K562 (cell line): ENCODE results near the gene NMS. TPM values are rescaled to one million over a fixed set of nuclear protein-coding genes. Genes with fewer than 3 reads are reported as not detected.

Experiments
- ATAC-seq: fragments of 200-7000 bp; cut with Tn5 transposase; 3 replicates; pipeline ENCODE4 v1.9.1; 2020; ENCODE audit warnings: moderate library complexity
- BruUV-seq: library from RNA; stranded (reverse); fragments of 400-500 nt; replicated peaks from 2 replicates; lab custom pipeline; 2021; lab: Mats Ljungman, UMichigan
- CTCF ChIA-PET: fragments of 300-600 bp; formaldehyde crosslinking; extraction: SDS; loops from one replicate; lab custom pipeline; 2021; ENCODE audit warnings: low intra/inter-chr PET ratio; lab: Yijun Ruan, JAX
- POLR2A ChIA-PET: fragments of 300-600, 350-650 bp; sonication (Branson Sonifier 250); formaldehyde crosslinking; extraction: SDS; loops from one replicate; lab custom pipeline; 2021; ENCODE audit warnings: antibody characterized with exemption, inconsistent platforms; lab: Yijun Ruan, JAX
- DNase-seq, 4 experiments: peaks; one replicate each; pipeline versions ENCODE4 v3.0.0 to v3.0.0-alpha.2; 2011 to 2018; ENCODE audit warnings: low spot score in 3 of 4, mixed read lengths in 3 of 4; ENCODE audit errors: extremely low read depth in 1 of 4
- FAIRE-seq: peaks from 2 replicates; lab custom pipeline; 2011; peaks lifted over from hg19 to GRCh38; lab: Jason Lieb, UNC
- H2AFZ ChIP-seq: 2 replicates; pipeline ENCODE4 v1.6.0; 2011; ENCODE audit warnings: low read depth, low read length, control low read depth, inconsistent platforms
- H3K27ac ChIP-seq: fragments of 200-600 bp; 3 replicates; pipeline ENCODE4 v1.8.0; 2011; ENCODE audit warnings: low read depth, mild to moderate bottlenecking, control low read depth, inconsistent platforms, low read length, moderate library complexity, mixed read lengths; ENCODE audit errors: extremely low read depth
- H3K27me3 ChIP-seq, 2 experiments: fragments of 300-600 bp in 1 of 2; 2 replicates in 1 of 2; 3 replicates in 1 of 2; pipeline versions ENCODE4 v1.6.0 to v1.8.0; 2011; ENCODE audit warnings: inconsistent platforms in 2 of 2, low read length in 2 of 2, mild to moderate bottlenecking in 1 of 2, mixed read lengths in 1 of 2, moderate library complexity in 1 of 2; ENCODE audit not compliant: control insufficient read depth in 2 of 2, insufficient read depth in 2 of 2
- H3K36me3 ChIP-seq: fragments of 300-600 bp; 3 replicates; pipeline ENCODE4 v1.8.0; 2011; ENCODE audit warnings: mild to moderate bottlenecking, low read length, inconsistent platforms; ENCODE audit not compliant: control insufficient read depth, insufficient read depth
- H3K4me1 ChIP-seq, 2 experiments: fragments of 200-600 bp in 1 of 2; replicated peaks in 1 of 2; 2 replicates in 1 of 2; 3 replicates in 1 of 2; pipeline versions ENCODE4 v1.5.1 to v1.8.0; 2011; ENCODE audit warnings: inconsistent platforms in 2 of 2, low read length in 2 of 2, mild to moderate bottlenecking in 1 of 2, mixed read lengths in 1 of 2, moderate library complexity in 1 of 2; ENCODE audit not compliant: control insufficient read depth in 2 of 2, insufficient read depth in 2 of 2
- H3K4me2 ChIP-seq: 2 replicates; pipeline ENCODE4 v1.6.1; 2011; ENCODE audit warnings: low read length, control low read depth, inconsistent platforms, mixed read lengths; ENCODE audit not compliant: insufficient read depth
- H3K4me3 ChIP-seq: fragments of 200-600 bp; sonication (generic), shearing (Covaris generic); 2 replicates; pipeline ENCODE4 v1.5.1; 2016; ENCODE audit warnings: control low read depth, inconsistent platforms
- H3K79me2 ChIP-seq: fragments of 200-600 bp; 3 replicates; pipeline ENCODE4 v1.8.0; 2011; ENCODE audit warnings: low read length, inconsistent platforms; ENCODE audit not compliant: control insufficient read depth, insufficient read depth
- H3K9ac ChIP-seq, 2 experiments: 2 replicates each; pipeline versions ENCODE4 v1.6.0 to v1.6.1; 2011; ENCODE audit warnings: low read depth in 2 of 2, low read length in 2 of 2, control low read depth in 1 of 2, inconsistent platforms in 1 of 2, mild to moderate bottlenecking in 1 of 2, mixed read lengths in 1 of 2; ENCODE audit not compliant: insufficient read depth in 1 of 2
- H3K9me1 ChIP-seq: one replicate; pipeline ENCODE4 v1.6.0; 2011; ENCODE audit warnings: inconsistent platforms, mild to moderate bottlenecking, low read length, moderate library complexity; ENCODE audit not compliant: control insufficient read depth, insufficient read depth
- H3K9me3 ChIP-seq: replicated peaks from 2 replicates; pipeline ENCODE4 v1.5.1; 2011; ENCODE audit warnings: low read depth, low read length, inconsistent platforms; ENCODE audit not compliant: control insufficient read depth, insufficient read depth
- H4K20me1 ChIP-seq: replicated peaks from 2 replicates; pipeline ENCODE4 v1.6.1; 2011; ENCODE audit warnings: low read length, inconsistent platforms, mixed read lengths; ENCODE audit not compliant: control insufficient read depth, insufficient read depth
- EHMT2 ChIP-seq: fragments of 450-650 bp; IDR thresholded peaks from 2 replicates; pipeline ENCODE4 v1.6.1; 2018; ENCODE audit warnings: antibody characterized with exemption
- ESRRA ChIP-seq: fragments of 450-650 bp; IDR thresholded peaks from 2 replicates; pipeline ENCODE4 v1.6.1; 2014; ENCODE audit warnings: low read depth, mild to moderate bottlenecking, moderate library complexity, borderline replicate concordance
- MBD2 ChIP-seq: sonication (generic); IDR thresholded peaks from 2 replicates; pipeline ENCODE4 v1.6.1; 2016; ENCODE audit warnings: low read depth, borderline replicate concordance
- NCOA1 ChIP-seq: fragments of 450-650 bp; IDR thresholded peaks from 2 replicates; pipeline ENCODE4 v1.6.1; 2016; ENCODE audit warnings: low read depth
- PBX2 ChIP-seq, 2 experiments: IDR thresholded peaks in 1 of 2; conservative IDR thresholded peaks in 1 of 2; 2 replicates each; pipeline ENCODE4 v1.6.1; 2016; ENCODE audit warnings: low read depth in 2 of 2, mild to moderate bottlenecking in 1 of 2, missing compliant biosample characterization in 1 of 2, missing genetic modification characterization in 1 of 2, moderate library complexity in 1 of 2
- POU5F1 ChIP-seq: fragments of 150-350 bp; IDR thresholded peaks from 2 replicates; pipeline ENCODE4 v1.6.1; 2014; ENCODE audit warnings: borderline replicate concordance, low read length, low read depth, mild to moderate bottlenecking; ENCODE audit not compliant: partially characterized antibody
- SRSF7 ChIP-seq: fragments of 200-400 bp; formaldehyde crosslinking; optimal IDR thresholded peaks from 2 replicates; pipeline ENCODE3; 2017; ENCODE audit warnings: mild to moderate bottlenecking, low read depth, low read length
- ZBTB2 ChIP-seq: fragments of 450-650 bp; IDR thresholded peaks from 2 replicates; pipeline ENCODE4 v1.6.1; 2016; ENCODE audit warnings: antibody characterized with exemption
- ZBTB5 ChIP-seq: fragments of 450-650 bp; IDR thresholded peaks from 2 replicates; pipeline ENCODE4 v1.6.1; 2017; ENCODE audit warnings: antibody characterized with exemption
- ZNF592 ChIP-seq: fragments of 450-650 bp; IDR thresholded peaks from 2 replicates; pipeline ENCODE4 v1.6.1; 2017; ENCODE audit warnings: antibody characterized with exemption, mild to moderate bottlenecking
- WGBS: fragments of 100-300 bp; shearing (Covaris generic); methylation state at CpG from one replicate; pipeline ENCODE4 v1.1.6; 2016; ENCODE audit warnings: low coverage, mixed read lengths; ENCODE audit not compliant: insufficient coverage; ENCODE audit errors: missing lambda C conversion rate; 5-methylcytosine and 5-hydroxymethylcytosine counted together
- in situ Hi-C: fragments of 300-500 bp; cut with MboI; formaldehyde crosslinking; loops from 4 replicates; pipeline ENCODE4 v1.15.0; 2018; ENCODE audit warnings: inconsistent platforms, mixed read lengths
- intact Hi-C: fragments of 100-400 bp; cut with micrococcal nuclease; formaldehyde crosslinking; loops from 2 replicates; pipeline ENCODE4 v1.14.2; 2022
- polyA plus RNA-seq, 8 experiments: library from polyadenylated mRNA; depleted of rRNA in 4 of 8; stranded (reverse) in 5 of 8; unstranded in 3 of 8; fragments of >200 nt; fragmentation: Nextera tagmentation in 2 of 8; fragmentation: Illumina TruSeq in 1 of 8; extraction: Ambion mirVana in 2 of 8; extraction: Trizol in 1 of 8; gene quantifications; 2 replicates each; pipeline versions ENCODE4 v1.2.1 to v1.2.3, GENCODE V29; 2011 to 2014; ENCODE audit warnings: inconsistent platforms in 1 of 8, missing spikeins in 1 of 8
- total RNA-seq, 7 experiments: library from RNA; depleted of rRNA in 6 of 7; stranded (reverse); fragments of >200 nt in 6 of 7; fragmentation: Illumina TruSeq in 2 of 7; extraction: Trizol in 2 of 7; gene quantifications; 2 replicates each; pipeline versions ENCODE4 v1.2.1 to v1.2.3, GENCODE V29; 2011 to 2021; ENCODE audit warnings: low replicate concordance in 1 of 7

The NMS gene
- total and polyA plus RNA-seq, 9 of the 15 experiments (the other 6 are each of a cell fraction or from before 2014, with no cell fraction given) = not detected

GRCh38 chr2:100529900-100530299 lies 59.6 kb downstream of the NMS start:
- in situ Hi-C loops = no loop called here
- H4K20me1 ChIP-seq = no peaks in the 10 kb centered on the region
- H3K9me1 ChIP-seq = no peaks in the 10 kb centered on the region
- 15% methylated on average over 6 of the region's 6 CpGs for WGBS
- H3K9ac ChIP-seq = no peak overlapping the region
- peaks cover 3 to 10% of the 10 kb centered on the region in 2 experiments; a peak in 3 of 5 replicates for H3K27me3 ChIP-seq
- ATAC-seq = no peak
- no peak for FAIRE-seq
- H3K4me1 ChIP-seq = no peaks in the 10 kb centered on the region; a peak in 1 of 5 replicates
- H3K4me2 ChIP-seq = no peak overlapping the region
- intact Hi-C loops = no loop called here
- BruUV-seq = no TSS peak
- H2AFZ ChIP-seq = no peak overlapping the region
- DNase-seq = no peak
- H3K9me3 ChIP-seq = no peaks in the 10 kb centered on the region
- H3K79me2 ChIP-seq = no peaks in the 10 kb centered on the region
- H3K36me3 ChIP-seq = no peaks in the 10 kb centered on the region
- CTCF ChIA-PET = no interaction called here
- POLR2A ChIA-PET = no interaction called here
- H3K27ac ChIP-seq = no peak overlapping the region
- no peak overlapping the region for H3K4me3 ChIP-seq
- TF ChIP-seq POU5F1 = no peak
- TF ChIP-seq NCOA1 = no peak
- no peak for TF ChIP-seq ZBTB5
- no peak for TF ChIP-seq PBX2 (CRISPR knock-in tag; IDR thresholded peaks at IDR 0.05; ENCODE audit: low read depth)
- TF ChIP-seq PBX2 (tag; conservative IDR thresholded peaks at IDR 0.05; ENCODE audit: low read depth) = no peak
- TF ChIP-seq ZBTB2 = no peak
- TF ChIP-seq SRSF7 = no peak
- TF ChIP-seq MBD2 = no peak
- TF ChIP-seq ESRRA = no peak
- no peak for TF ChIP-seq EHMT2
- no peak for TF ChIP-seq ZNF592
